HG03060 (cell line): ENCODE data around the gene LCORL.
"Not testable (repeated sequence)": the region's sequence is repeated elsewhere in the genome, so short reads cannot be mapped to it uniquely, and the experiment has no call there.

Source experiments
- ATAC-seq: cut with Tn5 transposase; IDR thresholded peaks from one replicate; pipeline ENCODE4 v1.9.1; 2021; ENCODE audit warnings: low read depth, moderate number of reproducible peaks; ENCODE audit not compliant: unreplicated experiment

The LCORL gene

DNA sequence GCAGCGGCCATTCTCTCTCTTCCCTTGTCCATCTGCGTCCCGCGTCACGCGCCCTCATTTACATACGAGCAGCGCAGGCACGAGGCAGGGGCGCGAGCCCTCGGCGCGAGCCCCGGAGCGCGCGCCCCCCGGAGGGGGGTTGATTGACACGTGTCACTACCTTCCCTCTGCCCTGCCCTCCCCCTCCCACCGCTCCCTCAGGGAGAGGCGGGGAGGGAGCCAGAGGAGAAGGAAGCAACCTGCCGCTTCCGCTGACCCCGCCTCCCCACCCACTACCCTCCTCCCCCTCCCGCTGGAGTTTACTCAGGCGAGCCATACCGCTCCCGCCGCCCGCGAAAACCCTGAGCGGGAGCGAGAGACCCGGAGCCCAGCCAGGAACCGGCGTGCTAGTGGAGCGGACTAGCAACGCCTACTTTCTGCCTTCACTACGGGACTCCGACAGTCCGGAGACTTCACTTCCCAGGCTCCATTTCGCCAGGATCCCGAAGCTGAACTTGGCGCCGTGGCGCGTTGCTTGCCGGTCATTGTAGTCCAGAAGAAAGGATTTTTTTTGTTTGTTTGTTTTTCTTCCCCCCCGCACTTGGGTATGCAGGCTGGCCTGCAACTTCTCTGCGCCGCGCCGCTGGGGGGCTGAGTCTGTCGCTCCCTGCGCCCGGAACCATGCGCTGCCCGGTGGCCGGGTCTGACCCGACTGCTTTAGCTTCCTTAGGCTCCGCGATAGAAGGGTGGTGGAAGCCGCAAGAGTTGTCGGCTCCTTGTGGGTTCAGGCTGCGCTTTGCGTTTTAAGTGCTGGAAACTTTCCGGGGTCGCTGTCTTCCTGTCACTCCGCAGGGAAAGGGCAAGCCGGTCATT, at the start of gene LCORL:
Gene LCORL (minus strand): TSS at position 36 of the 852 bp plus-strand sequence. CDS start 4 bp downstream, at position 32.
- ATAC-seq = peak; percentile 70

DNA sequence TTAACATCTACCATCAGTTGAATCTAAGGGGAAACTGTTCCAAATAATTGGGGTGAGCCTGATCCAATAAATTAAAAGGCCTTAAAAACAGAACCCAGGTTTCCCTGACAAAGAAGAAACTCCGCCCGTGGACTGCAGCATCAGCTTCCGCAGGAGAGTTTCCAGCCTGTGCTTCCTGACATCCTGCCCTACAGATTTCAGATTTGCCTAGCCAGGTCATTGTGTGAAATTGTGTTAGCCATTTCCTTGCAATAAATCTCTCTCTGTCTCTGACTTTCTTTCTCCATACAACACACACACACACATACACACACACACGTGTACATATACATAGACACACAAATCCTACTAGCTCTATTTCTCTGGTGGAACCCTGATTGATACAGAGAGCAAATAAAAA, 48.3 kb upstream of the LCORL start:
- ATAC-seq = no peak

DNA sequence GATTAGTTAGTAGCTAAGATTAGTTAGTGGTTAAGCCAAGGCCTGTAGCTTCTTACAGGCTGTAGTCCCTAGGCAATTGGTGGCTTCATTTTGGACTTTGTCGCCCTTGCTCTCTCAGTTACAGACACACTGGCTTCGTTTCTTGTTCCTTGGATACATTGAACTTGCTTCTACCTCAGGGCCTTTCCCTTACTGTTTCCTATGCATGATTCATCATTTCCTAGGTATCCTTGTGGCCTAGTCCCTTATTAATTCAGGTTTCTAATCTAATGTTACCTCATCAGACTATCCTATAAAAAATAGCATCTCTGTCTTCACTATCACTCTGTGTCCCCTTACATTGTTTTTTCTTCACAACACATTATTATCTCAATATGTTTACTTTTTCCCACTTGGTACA, 45.5 kb upstream of the LCORL start:
- no peak for ATAC-seq

DNA sequence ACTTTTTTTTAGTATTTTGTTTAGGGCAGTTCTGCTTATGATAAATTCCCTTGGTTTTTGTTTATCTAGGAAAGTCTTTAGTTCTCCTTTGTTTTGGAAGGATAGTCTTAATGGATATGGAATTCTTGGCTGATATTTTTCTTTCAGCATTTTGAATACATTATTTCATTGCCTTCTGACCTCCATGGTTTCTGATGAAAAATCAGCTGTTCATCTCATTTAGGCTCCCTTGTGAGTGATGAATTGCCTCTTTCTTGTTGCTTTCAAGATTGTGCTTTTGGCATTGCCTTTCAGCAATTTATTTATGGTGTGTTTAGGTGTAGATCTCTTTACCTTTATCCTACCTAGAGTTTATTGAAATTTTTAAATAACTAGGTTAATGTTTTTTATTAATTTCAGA, 41.5 kb upstream of the LCORL start:
- no peak for ATAC-seq

DNA sequence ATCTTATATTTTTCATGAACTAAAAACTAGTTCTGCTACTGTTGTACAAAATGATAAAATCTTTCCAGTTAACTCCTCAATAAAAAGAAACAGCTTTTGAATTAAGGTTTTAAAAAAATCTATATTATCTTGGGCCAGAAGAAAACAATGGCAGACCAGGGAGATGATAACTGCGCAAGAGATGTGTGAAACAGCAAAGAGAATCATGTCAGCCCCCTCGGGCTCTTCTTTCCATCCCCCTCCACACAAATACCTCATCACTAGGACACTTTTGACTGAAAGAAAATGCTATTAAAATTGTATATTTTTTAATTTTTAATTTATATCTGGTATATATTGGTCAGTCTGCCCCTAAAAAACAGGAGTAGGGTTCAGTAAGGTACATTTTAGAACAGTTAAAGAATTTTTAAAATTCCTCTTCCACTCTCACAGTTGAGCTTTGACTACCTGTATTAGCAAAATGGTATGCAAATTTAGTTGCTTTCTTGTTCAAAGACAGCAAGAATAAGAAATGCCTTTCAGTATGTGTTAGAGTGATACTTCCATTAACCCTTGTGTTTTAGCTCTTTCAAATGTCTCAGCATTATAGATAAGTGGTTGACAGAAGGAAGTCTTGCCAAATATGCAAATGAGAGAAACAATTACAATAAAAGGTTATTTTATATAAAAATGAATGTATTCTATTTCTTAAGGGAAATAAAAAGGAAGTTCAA, 36.4 kb upstream of the LCORL start:
- peak; percentile 64 for ATAC-seq

DNA sequence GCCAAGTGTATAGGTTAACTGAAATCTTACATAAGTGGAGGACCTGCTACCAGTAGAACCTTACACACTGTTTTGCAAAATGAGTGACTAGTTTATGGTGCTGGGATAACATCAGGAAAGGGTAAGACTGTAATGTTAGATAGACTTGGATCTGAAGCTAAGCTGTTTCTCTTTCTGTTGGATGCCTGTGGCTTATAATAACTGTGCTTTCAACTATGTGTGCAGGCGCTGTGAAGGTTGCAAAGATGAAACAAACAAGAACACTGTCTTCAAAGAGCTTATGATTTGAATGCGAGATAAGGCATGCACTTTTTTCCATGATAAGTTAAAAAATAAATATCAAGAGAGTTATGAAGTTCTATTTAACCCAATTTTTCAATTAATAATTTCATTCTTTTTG, 34.5 kb upstream of the LCORL start:
- ATAC-seq = no peak

DNA sequence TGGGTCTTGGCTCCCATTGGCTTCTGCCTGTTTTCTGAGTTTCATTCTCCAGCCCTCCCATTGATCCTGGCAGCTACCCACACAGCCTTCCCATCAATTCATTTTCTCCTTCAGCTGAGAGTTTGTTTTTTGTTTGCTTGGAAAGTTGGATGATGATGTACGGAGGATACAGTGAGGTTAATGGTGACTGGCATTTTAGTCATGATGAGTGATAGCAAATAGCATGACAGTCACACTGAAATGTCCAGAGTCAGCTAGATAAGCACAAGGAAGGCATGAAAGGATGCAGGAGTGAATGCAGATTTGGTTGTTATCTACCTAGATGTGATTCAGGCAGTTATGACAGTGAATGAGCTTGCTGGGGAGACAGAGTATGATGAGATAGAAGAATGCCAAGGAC, 30.6 kb upstream of the LCORL start:
- ATAC-seq = no peak

DNA sequence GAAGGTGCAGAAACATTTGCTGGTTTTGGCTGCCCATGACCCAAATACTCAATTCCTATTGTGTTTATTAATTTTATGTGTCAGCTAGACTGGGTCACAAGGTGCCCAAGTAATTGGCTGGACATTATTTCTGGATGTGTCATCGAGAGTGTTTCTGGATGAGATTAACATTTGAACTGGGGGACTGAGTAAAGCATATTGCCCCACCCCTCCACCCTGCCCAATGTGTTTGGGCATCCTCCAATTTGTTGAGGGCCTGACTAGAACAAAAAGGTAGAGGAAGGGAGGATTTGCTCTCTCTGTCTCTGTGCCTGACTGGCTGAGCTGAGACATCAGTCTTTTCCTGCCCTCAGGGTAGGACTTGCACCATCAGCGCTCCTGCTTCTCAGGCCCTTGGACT, 29.7 kb upstream of the LCORL start:
- no peak for ATAC-seq

DNA sequence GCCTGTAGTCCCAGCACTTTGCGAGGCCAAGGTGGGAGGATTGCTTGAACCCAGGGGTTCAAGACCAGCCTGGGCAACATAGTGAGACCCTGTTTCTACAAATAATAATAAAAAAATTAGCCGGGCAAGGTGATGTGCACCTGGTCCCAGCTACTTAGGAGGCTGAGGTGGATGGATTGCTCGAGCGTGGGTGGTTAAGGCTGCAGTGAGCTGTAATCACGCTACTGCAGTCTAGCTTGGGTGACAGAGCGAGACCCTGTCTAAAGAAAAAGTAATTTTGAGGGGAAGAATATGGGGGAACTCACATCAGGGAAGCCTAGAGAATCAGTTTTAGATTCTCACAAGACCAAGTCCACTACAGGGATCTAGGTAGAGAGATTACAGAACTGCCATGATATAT, 28.9 kb upstream of the LCORL start:
- ATAC-seq = no peak

DNA sequence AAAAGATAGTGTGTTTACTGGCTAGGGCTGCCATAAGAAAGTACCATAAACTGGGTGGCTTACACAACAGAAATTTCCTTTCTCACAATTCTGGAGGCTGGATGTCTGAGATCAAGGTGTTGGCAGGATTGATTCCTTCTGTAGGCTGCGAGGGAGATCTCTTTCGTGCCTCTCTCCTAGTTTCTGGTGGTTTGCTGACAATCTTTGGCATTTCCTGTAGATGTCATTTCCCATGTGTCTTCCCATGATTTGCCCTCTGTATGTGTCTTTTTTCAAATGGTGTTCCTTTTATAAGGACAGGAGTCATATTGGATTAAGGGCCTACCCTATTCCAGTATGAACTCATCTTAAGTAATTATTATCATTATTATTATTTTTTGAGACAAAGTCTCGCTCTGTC, 27.9 kb upstream of the LCORL start:
- ATAC-seq = no peak

DNA sequence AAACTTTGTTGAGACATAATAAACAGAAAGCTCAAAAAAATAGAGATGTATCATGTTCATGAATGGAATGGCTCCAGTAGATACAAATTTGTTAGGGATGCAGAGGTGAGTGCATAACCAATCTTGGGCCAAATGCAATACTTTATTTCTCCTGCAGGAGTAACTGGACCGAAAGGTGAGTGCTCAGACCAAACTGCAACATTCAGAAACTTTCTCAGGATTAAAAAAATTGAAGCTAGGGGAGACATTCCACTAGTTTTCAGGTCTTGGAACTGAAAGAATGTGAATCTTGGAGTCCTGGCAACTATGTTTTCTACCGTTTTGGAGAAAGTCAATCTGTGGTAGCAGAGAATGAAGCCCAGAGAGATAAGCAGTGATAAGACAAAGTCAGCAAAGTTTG, 21.2 kb upstream of the LCORL start:
- ATAC-seq = no peak

DNA sequence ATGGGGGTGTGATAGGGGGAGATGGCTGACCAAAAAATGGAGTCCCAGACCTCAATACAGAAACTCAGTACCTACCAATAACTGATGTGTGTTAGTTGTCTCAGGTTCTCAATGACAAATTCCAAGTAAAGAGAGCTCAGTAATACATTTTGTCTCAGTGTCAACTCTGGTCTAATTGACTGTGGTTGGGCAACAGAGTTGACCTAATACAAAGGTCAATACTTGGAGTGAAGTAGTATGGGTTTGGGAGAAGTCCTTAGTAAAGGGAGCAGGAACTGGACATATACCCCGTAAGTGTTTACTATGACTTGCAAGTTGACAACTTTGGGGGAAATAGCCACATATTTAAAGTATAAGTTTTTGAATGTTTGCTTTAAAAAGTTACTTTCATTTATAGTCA, 20.5 kb upstream of the LCORL start:
- ATAC-seq = no peak

DNA sequence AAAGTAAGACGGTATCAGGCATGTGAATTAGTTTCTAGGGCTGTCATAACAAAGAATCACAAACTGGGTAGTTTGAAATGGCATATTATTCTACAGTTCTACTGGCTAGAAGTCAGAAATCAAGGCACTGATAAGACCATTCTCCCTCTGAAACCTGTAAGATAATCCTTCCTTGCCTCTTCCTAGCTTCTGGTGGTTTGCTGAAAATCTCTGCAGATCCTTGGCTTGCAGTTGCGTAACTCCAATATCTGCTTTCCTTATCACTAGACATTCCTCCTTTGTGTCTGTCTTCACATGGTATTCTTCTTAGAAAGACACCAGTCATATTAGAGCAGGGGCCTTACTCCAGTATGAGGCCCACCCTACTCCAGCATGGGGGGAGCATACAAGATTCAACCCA, 19.6 kb upstream of the LCORL start:
- ATAC-seq = no peak

DNA sequence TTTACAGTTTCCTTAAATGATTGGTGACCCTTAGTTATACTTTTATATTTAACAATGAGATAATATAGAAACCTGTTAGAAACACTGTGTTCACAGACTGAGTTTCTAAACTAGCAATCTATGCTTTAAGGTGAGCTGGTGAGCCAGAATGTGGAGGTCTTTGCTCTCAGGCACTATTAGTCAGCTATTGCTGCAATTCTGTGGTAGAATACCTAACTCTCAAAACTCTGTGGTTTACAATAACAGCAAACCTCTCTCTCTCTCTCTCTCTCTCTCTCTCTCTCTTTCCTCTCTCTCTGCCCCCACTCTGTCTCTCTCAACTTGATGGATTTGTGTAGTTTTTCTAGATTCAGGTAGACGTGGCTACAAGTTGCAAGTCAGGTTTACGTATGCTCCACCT, 17.6 kb upstream of the LCORL start:
- no peak for ATAC-seq

DNA sequence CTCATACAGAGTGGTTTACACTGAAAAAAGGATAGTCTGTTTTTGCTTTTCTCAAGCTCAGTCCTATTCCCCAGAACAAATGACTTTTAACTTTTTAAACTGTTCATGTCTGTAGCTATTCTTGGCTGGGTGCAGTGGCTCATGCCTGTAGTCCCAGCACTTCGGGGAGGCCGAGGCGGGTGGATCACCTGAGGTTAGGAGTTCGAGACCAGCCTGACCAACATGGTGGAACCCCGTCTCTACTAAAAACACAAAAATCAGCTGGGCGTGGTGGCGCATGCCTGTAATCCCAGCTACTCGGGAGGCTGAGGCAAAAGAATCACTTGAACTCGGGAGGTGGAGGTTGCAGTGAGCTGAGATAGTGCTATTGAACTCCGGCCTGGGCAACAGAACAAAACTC, 14.8 kb upstream of the LCORL start:
- not testable (repeated sequence) for ATAC-seq

DNA sequence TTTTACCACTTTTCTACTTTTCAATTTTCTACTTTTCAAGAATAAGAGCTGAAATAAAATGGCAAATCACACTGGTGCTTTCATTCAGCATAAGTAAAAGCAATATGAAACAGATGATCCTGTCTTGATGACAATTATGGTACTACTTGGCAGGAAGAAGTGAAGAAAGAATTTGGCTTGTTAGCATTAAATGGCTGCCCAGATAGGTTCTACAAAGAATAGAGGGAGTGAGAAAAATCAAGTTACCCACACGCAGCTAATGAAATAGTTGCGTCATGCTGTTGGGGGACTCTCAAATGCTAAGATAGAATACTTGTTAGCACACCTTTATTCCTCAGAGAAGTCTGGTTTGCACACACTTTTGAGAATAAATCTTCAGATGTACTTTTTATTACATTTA, 12.5 kb upstream of the LCORL start:
- no peak for ATAC-seq

DNA sequence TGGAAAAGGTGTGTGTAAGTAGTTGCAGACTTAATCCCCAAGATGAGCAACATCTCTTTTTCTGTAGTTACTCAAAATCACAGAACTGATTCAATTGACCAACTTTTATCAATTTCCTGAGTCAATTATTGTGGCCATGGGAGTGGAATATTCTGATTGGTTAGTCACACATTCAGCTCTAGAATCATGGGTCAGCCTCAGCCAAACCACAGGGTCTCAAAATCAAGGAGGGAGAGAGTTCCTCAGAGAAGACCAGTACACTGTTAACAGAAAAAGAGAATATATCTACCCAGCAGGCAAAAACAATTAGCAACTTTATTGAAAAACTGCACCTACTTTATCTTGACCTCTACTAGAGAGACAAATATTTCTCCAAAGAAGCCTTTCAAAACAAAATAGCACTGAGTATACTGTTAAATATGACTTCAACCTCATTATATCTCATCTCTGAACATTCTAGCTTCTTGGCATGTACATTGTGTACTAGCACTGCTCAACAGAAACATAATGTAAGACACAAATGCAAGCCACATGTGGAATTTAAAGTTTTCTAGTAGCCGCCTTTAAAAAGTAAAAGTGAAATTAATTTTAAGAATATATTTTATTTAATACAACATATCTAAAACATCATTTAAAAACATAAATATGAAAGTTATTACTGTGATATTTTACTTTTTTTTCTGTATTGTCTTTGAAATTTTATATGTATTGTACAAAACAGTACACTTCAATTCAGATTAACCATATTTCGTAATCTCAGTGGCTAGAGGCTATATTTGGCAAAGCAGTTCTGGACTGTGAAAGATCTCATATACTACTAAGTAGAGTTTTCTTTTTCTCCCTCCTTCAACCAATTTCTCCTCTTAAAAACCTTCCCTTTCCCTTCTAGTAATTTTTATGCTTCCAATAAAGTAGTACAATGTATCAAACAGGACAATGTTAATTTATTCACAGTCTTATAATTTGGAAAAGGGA, 11.8 kb upstream of the LCORL start:
- ATAC-seq = no peak

DNA sequence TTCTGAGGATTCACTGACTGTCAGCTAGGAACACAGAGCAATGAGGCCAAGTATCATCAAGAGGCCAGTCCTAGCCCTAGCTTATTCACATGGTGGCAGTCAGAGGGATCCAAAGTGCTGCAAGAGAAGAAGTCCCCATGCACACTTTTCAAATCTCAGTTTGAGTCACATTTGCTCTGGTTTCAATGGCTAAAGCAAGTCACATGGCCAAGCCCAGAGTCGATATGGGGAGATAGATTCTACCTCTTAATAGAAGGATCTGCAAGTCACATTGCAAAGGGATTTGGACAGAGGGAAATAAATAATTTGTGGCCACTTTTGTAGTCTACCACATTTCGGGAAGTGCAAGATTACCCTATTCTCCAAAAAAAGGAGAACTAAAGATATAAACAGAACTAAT, 3.7 kb upstream of the LCORL start:
- no peak for ATAC-seq

DNA sequence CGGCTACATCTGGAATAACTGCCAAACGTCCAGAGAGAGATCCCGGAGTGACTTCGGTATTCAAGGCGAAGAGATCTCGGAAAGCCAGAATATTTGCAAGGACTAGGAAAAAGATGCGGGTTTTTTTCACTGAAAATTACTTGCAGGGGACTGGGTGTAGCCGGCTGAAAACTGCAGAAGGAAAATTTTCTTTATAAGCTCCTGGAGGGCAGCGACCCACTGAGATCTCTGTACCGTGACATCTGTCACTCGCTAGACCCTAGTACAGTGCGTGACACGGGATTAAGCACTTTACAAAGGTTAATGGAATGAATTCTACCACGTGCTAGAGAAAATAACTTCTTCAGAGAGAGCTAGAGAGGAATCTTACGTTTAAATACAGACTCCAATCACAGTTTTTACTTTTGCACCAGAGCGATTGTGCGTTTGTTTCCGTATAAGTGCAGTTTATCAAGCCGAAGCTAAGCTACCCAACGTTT, 1.1 kb upstream of the LCORL start:
- no peak for ATAC-seq

DNA sequence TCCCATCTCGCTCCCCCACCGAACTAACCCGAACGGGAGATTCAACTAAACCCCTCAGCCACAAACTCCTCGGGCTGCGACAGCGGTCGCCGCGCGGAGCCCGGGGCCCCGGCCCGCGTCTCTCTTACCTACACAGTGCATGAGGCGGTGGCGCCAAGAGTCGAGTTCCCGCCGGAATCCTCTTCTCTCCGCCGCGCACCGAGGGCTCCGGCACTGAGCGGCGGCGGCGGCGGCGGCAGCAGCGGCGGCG, 160 bp downstream of the LCORL start:
- no peak for ATAC-seq
